PC-3 (cell line): ENCODE measurements around the gene ELAVL3. TPM values are rescaled to one million over a fixed set of nuclear protein-coding genes. Genes with fewer than 3 reads are reported as not detected.
"Not testable (repeated sequence)": the region's sequence is repeated elsewhere in the genome, so short reads cannot be mapped to it uniquely, and the experiment has no call there.

Experiments
- ATAC-seq: fragments of 200-7000 bp; cut with Tn5 transposase; 2 replicates; pipeline ENCODE4 v1.9.1; 2020; ENCODE audit warnings: mild to moderate bottlenecking, moderate library complexity
- BruUV-seq: library from RNA; stranded (reverse); fragments of 400-500 nt; replicated peaks from 2 replicates; lab custom pipeline; 2021; lab: Mats Ljungman, UMichigan
- CTCF ChIA-PET: fragments of 300-600 bp; sonication (Branson Sonifier 250); formaldehyde crosslinking; loops from one replicate; lab custom pipeline; 2022; ENCODE audit warnings: antibody characterized with exemption; lab: Charles Lee
- POLR2A ChIA-PET: fragments of 300-600 bp; sonication (Branson Sonifier 250); formaldehyde crosslinking; loops from one replicate; lab custom pipeline; 2022; ENCODE audit warnings: antibody characterized with exemption; ENCODE audit not compliant: unreplicated experiment; lab: Charles Lee
- DNase-seq: peaks from one replicate; pipeline ENCODE4 v3.0.0-alpha.2; 2015
- H2AFZ ChIP-seq: fragments of 300-600 bp; sonication (generic); 2 replicates; pipeline ENCODE4 v1.6.0; 2016; ENCODE audit warnings: antibody characterized with exemption, low read length
- H3F3A ChIP-seq: fragments of 300-600 bp; sonication (generic); one replicate; pipeline ENCODE4 v1.6.0; 2017; ENCODE audit warnings: antibody characterized with exemption, low read length, control low read depth, mild to moderate bottlenecking; ENCODE audit not compliant: unreplicated experiment
- H3K27ac ChIP-seq: fragments of 300-600 bp; sonication (generic); 2 replicates; pipeline ENCODE4 v1.5.1; 2016; ENCODE audit warnings: mild to moderate bottlenecking, low read length
- H3K27me3 ChIP-seq: fragments of 300-600 bp; sonication (generic); 2 replicates; pipeline ENCODE4 v1.6.1; 2016; ENCODE audit warnings: low read length, mixed read lengths
- H3K36me3 ChIP-seq: fragments of 300-600 bp; sonication (generic); 2 replicates; pipeline ENCODE4 v1.6.1; 2016; ENCODE audit warnings: low read depth, mixed run types, low read length, mixed read lengths
- H3K4me1 ChIP-seq: fragments of 300-600 bp; sonication (generic); 2 replicates; pipeline ENCODE4 v1.5.1; 2016; ENCODE audit warnings: low read length; ENCODE audit not compliant: insufficient read depth
- H3K4me2 ChIP-seq: fragments of 300-600 bp; sonication (generic); 2 replicates; pipeline ENCODE4 v1.6.0; 2016; ENCODE audit warnings: low read length
- H3K4me3 ChIP-seq: fragments of 300-600 bp; sonication (generic); 2 replicates; pipeline ENCODE4 v1.5.1; 2016; ENCODE audit warnings: mild to moderate bottlenecking, low read length, mixed read lengths
- H3K79me2 ChIP-seq: fragments of 300-600 bp; sonication (generic); 2 replicates; pipeline ENCODE4 v1.6.1; 2017; ENCODE audit warnings: low read length, mixed read lengths
- H3K9ac ChIP-seq: fragments of 300-600 bp; sonication (generic); 2 replicates; pipeline ENCODE4 v1.6.0; 2016; ENCODE audit warnings: mild to moderate bottlenecking, low read length
- H3K9me2 ChIP-seq: fragments of 300-600 bp; sonication (generic); replicated peaks from 2 replicates; pipeline ENCODE4 v1.6.1; 2016; ENCODE audit warnings: mixed run types, low read length, mixed read lengths
- H3K9me3 ChIP-seq: fragments of 300-600 bp; sonication (generic); 2 replicates; pipeline ENCODE4 v1.6.1; 2016; ENCODE audit warnings: low read length, mixed read lengths
- H4K20me1 ChIP-seq: fragments of 300-600 bp; sonication (generic); 2 replicates; pipeline ENCODE4 v1.6.1; 2016; ENCODE audit warnings: low read length, mixed read lengths
- EZH2 ChIP-seq: fragments of 300-600 bp; sonication (generic); IDR thresholded peaks from one replicate; pipeline ENCODE4 v1.6.1; 2017; ENCODE audit warnings: antibody characterized with exemption, mild to moderate bottlenecking, low read length; ENCODE audit not compliant: unreplicated experiment
- EZH2phosphoT487 ChIP-seq: fragments of 300-600 bp; sonication (generic); IDR thresholded peaks from 2 replicates; pipeline ENCODE4 v1.6.1; 2018; ENCODE audit warnings: mild to moderate bottlenecking, antibody characterized with exemption, low read length, borderline replicate concordance
- intact Hi-C: fragments of 100-400 bp; cut with micrococcal nuclease; formaldehyde crosslinking; loops from 2 replicates; pipeline ENCODE4 v1.9.0; 2023
- total RNA-seq: library from RNA; depleted of rRNA; stranded (reverse); fragments of >200 nt; gene quantifications from 2 replicates; pipeline ENCODE4 v1.2.3, GENCODE V29; 2014
- TF ChIP-seq, protein P1 (sequence below): fragments of 300-600 bp; sonication (generic); conservative IDR thresholded peaks from 2 replicates; pipeline ENCODE4 v1.5.1; 2017; ENCODE audit warnings: antibody characterized with exemption, low read depth, mild to moderate bottlenecking, low read length

Gene ELAVL3
- total RNA-seq, 1 experiment from 2014 or later = not detected

DNA sequence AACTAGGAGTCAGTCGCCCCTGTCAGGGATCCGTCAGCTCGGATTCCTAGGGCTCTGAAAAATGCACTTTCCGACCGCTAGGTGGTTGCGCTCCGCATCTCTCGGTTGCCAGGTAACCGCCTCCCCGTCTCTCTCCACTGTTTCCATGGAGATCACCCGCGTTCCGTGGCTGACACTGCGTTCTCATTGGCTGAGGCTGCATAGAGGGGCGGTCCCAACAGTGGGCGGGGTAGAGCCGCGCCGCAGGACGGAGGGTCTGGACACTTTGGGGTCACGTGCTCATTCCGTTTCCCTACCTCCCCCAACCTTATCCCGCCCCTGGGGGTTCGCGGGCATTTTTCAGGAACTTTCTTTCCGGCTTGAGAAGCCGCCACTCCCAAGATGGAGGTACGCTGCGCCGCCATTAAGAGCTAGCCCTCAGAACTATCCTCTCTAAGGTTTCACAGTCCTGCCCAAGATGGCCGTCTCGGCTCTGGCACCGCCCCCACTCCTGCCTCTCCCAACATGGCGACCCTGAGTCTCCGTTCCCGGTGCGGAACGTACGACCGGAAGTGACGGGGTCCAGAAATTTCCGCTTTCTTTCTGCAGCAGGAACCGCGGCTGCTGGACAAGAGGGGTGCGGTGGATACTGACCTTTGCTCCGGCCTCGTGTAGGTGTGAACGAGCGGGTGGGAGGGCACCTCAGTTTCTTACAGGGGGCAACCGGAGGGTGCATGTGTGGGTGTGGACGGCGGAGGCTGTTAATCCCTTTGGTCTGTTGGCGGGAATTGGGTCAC, 45.6 kb downstream of the ELAVL3 start, which contains the start of the genes ODAD3 and PRKCSH:
ODAD3 (minus strand) TSS at position 65 of the 776 bp plus-strand sequence. CDS start 105 bp downstream, outside the sequence.
PRKCSH (plus strand) TSS at position 579 of the 776 bp plus-strand sequence. CDS start 483 bp downstream, outside the sequence.
- ATAC-seq = peak; percentile 93
- Histone ChIP-seq H3K4me3 (peak within 1 kb of the TSS; percentile 87), H3K9me2 (no peaks in the 10 kb centered on the region), H3F3A (no peaks in the 10 kb centered on the region), H3K27me3 (no peaks in the 10 kb centered on the region), H3K79me2 (peaks cover 27% of the 10 kb centered on the region), H2AFZ (peak within 1 kb of the TSS; percentile 98), H3K27ac (peak within 1 kb of the TSS; percentile 23), H4K20me1 (no peaks in the 10 kb centered on the region), H3K9ac (peak within 1 kb of the TSS; percentile 88), H3K9me3 (no peaks in the 10 kb centered on the region), H3K4me2 (peak within 1 kb of the TSS; percentile 94), H3K4me1 (peaks cover 13% of the 10 kb centered on the region), H3K36me3 (peaks cover 10% of the 10 kb centered on the region)
- ChIA-PET POLR2A (interaction anchor here (0.5 to 0.9 kb wide), 5 partner anchors 58 to 1358 kb away, joined by 3 to 6 read pairs (median 5); partner anchors contain the start of gene ECSIT), CTCF (interaction anchor here (0.5 to 1.4 kb wide), 11 partner anchors 14 to 340 kb away, joined by 3 to 29 read pairs (median 6); partner anchors contain the start of genes ECSIT and RGL3)
- intact Hi-C loops = loop anchor here (1.0 to 5.0 kb wide), 4 partner anchors 54 to 143 kb away; partner anchors contain the start of genes RAB3D and ZNF653
- DNase-seq = peak; percentile 100
- no peak for TF ChIP-seq EZH2phosphoT487
- TF ChIP-seq, protein P1, sequence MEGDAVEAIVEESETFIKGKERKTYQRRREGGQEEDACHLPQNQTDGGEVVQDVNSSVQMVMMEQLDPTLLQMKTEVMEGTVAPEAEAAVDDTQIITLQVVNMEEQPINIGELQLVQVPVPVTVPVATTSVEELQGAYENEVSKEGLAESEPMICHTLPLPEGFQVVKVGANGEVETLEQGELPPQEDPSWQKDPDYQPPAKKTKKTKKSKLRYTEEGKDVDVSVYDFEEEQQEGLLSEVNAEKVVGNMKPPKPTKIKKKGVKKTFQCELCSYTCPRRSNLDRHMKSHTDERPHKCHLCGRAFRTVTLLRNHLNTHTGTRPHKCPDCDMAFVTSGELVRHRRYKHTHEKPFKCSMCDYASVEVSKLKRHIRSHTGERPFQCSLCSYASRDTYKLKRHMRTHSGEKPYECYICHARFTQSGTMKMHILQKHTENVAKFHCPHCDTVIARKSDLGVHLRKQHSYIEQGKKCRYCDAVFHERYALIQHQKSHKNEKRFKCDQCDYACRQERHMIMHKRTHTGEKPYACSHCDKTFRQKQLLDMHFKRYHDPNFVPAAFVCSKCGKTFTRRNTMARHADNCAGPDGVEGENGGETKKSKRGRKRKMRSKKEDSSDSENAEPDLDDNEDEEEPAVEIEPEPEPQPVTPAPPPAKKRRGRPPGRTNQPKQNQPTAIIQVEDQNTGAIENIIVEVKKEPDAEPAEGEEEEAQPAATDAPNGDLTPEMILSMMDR = peak; percentile 88
- BruUV-seq = no TSS peak

DNA sequence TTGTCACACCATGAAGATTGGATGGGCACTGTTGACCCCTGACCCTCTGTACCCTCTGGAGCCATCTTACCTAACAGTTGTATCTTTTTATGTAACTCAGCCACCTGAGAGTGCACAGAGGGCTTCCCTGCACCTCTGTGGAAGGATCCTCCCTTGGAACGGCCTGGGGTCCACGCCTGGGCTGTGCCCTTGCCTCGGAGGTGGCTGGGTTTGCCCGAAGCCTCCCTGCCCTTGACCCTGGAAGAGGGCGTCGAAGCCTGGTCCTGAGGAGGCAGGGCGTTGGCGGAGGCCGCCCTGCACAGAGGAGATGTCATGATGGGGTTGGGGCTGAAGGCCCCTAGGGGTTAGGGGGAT, 46.2 kb downstream of the ELAVL3 start:
- POLR2A ChIA-PET = interaction anchor here (0.6 kb wide), 1 partner anchor 345 kb away, joined by 3 read pairs; no protein-coding TSS in a partner anchor
- H3K9ac ChIP-seq = 0 out of 2 replicates have a peak overlapping the region, but pooled peaks have one; percentile 28

DNA sequence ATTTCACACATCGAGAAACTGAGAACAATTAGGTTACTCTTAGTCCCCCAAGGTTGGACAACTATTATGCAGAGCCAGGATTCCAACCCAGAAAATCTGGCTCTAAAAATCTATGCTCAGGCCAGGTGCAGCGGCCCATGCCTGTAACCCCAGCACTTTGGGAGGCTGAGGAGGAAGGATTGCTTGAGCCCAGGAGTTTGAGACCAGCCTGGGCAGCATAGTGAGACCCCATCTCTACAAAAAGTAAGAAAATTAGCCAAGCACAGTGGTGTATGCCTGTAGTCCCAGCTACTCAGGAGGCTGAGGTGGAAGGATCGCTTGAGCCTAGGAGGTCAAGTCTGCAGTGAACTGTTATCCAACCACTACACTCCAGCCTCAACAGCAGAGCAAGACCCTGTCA, 47.3 kb downstream of the ELAVL3 start:
- DNase-seq, POLR2A ChIA-PET, intact Hi-C loops, H3K27ac ChIP-seq, H3K4me2 ChIP-seq, H3K9me3 ChIP-seq, H3K9me2 ChIP-seq, H2AFZ ChIP-seq, CTCF ChIA-PET, H3K4me3 ChIP-seq, BruUV-seq, ATAC-seq, H4K20me1 ChIP-seq, H3K27me3 ChIP-seq, H3K9ac ChIP-seq, H3F3A ChIP-seq: not testable (repeated sequence)
- Histone ChIP-seq H3K79me2 (peaks cover 27% of the 10 kb centered on the region), H3K4me1 (peaks cover 13% of the 10 kb centered on the region), H3K36me3 (peaks cover 10% of the 10 kb centered on the region)

More for the DNA sequence above, 46.2 kb downstream of the ELAVL3 start:
- peak overlapping the region; percentile 98 for H2AFZ ChIP-seq
- H3K27me3 ChIP-seq = no peaks in the 10 kb centered on the region
- TF ChIP-seq EZH2 (no peak), EZH2phosphoT487 (no peak)
- TF ChIP-seq, protein P1 = no peak
- H3K9me3 ChIP-seq = no peaks in the 10 kb centered on the region
- intact Hi-C loops = loop anchor here (1.0 to 5.0 kb wide), 4 partner anchors 53 to 142 kb away; partner anchors contain the start of genes RAB3D and ZNF653
- H3K4me1 ChIP-seq = peaks cover 13% of the 10 kb centered on the region
- DNase-seq (no peak), ATAC-seq (peak; percentile 9)
- no peaks in the 10 kb centered on the region for H4K20me1 ChIP-seq
- CTCF ChIA-PET = interaction anchor here (0.5 to 1.4 kb wide), 6 partner anchors 13 to 340 kb away, joined by 4 to 29 read pairs (median 6); no protein-coding TSS in a partner anchor
- H3K27ac ChIP-seq = no peak overlapping the region
- peaks cover 10% of the 10 kb centered on the region for H3K36me3 ChIP-seq
- no peaks in the 10 kb centered on the region for H3K9me2 ChIP-seq
- no TSS peak for BruUV-seq
- H3F3A ChIP-seq = no peaks in the 10 kb centered on the region
- H3K4me2 ChIP-seq = peak overlapping the region; percentile 94
- H3K4me3 ChIP-seq = peak overlapping the region; percentile 87
- H3K79me2 ChIP-seq = peaks cover 27% of the 10 kb centered on the region
